AG09319 (cell line): ENCODE measurements around the gene ZNF219.

ENCODE experiments used
- DNase-seq: peaks from one replicate; pipeline ENCODE4 v3.0.0-alpha.2; 2010; ENCODE audit warnings: low read depth; ENCODE audit errors: extremely low read depth
- CTCF ChIP-seq: IDR thresholded peaks from 2 replicates; pipeline ENCODE4 v1.5.1; 2011; ENCODE audit warnings: low read depth, mild to moderate bottlenecking, inconsistent platforms, low read length, moderate library complexity

The ZNF219 gene

GRCh38 chr14:21061347-21061668, 37.1 kb downstream of the ZNF219 start:
- no peak for DNase-seq
- no peak for TF ChIP-seq CTCF

- DNase-seq: no peak
- no peak for TF ChIP-seq CTCF
Measured at GRCh38 chr14:21060614-21061346, 37.7 kb downstream of the ZNF219 start.

GRCh38 chr14:21059842-21060613, 38.4 kb downstream of the ZNF219 start:
- no peak for TF ChIP-seq CTCF
- DNase-seq: no peak

- DNase-seq: no peak
- no peak for TF ChIP-seq CTCF
Measured at GRCh38 chr14:21058903-21059302, 39.6 kb downstream of the ZNF219 start.

- peak; percentile 8 for TF ChIP-seq CTCF
- DNase-seq: no peak
Measured at GRCh38 chr14:21057803-21058675, 40.4 kb downstream of the ZNF219 start, which contains the start of gene RNASE8. Gene RNASE8, plus strand, starts transcription at chr14:21057822. Its CDS starts 71 bp downstream, at chr14:21057893.

GRCh38 chr14:21056520-21057163, 41.8 kb downstream of the ZNF219 start:
- no peak for DNase-seq
- no peak for TF ChIP-seq CTCF
